Body of pancreas (tissue), 4 donors: ENCODE measurements around the gene UBAC2. TPM values are rescaled to one million over a fixed set of nuclear protein-coding genes. Genes with fewer than 3 reads are reported as not detected.
A peak's percentile ranks its signal among the peaks of the same experiment; 100 is the strongest.

ENCODE experiments used
- ATAC-seq: fragments of 150-250 bp; one replicate; pipeline ENCODE4 v1.9.1; 2016
- DNase-seq, 4 donors: peaks; one replicate each; pipeline ENCODE4 v3.0.0-alpha.2; 2019
- H3K27ac ChIP-seq, 4 donors: fragments of 200-600 bp; sonication (generic); 1 replicate in 3 of 4; 2 replicates in 1 of 4; pipeline versions ENCODE4 v1.5.1 to v1.6.1; 2016 to 2019; ENCODE audit warnings: mild to moderate bottlenecking in 1 of 4, mixed read lengths in 1 of 4, moderate library complexity in 1 of 4
- H3K27me3 ChIP-seq, 2 donors: fragments of 200-600 bp; sonication (generic); one replicate each; pipeline ENCODE4 v1.6.0; 2016; ENCODE audit warnings: mild to moderate bottlenecking in 1 of 2
- H3K36me3 ChIP-seq, 2 donors: fragments of 200-600 bp; sonication (generic); replicated peaks in 1 of 2; 2 replicates each; pipeline ENCODE4 v1.5.1; 2016; ENCODE audit warnings: low read depth in 2 of 2; ENCODE audit not compliant: insufficient read depth in 1 of 2
- H3K4me1 ChIP-seq: fragments of 200-600 bp; sonication (generic); one replicate; pipeline ENCODE4 v1.6.0; 2016
- H3K4me3 ChIP-seq, 2 donors: fragments of 200-600 bp; sonication (generic); 1 replicate in 1 of 2; 2 replicates in 1 of 2; pipeline ENCODE4 v1.5.1; 2016 to 2019
- H3K9me3 ChIP-seq, 3 donors: fragments of 200-600 bp; sonication (generic); 1 replicate in 2 of 3; 2 replicates in 1 of 3; pipeline ENCODE4 v1.5.1; 2016
- CTCF ChIP-seq, 7 experiments: fragments of 450-650 bp in 4 of 7; fragments of 200-600 bp in 3 of 7; sonication (generic) in 3 of 7; IDR thresholded peaks; one replicate each; pipeline ENCODE4 v1.5.1; 2016 to 2019; ENCODE audit warnings: antibody characterized with exemption in 7 of 7
- POLR2A ChIP-seq, 3 donors: fragments of 450-650 bp; IDR thresholded peaks; one replicate each; pipeline ENCODE4 v1.6.1; 2016; ENCODE audit warnings: antibody characterized with exemption in 3 of 3, mild to moderate bottlenecking in 2 of 3
- WGBS, 2 donors: methylation state at CpG; one replicate each; pipeline ENCODE4 v1.1.5; 2017; 5-methylcytosine and 5-hydroxymethylcytosine counted together
- intact Hi-C: fragments of 100-400 bp; cut with DNase I; formaldehyde crosslinking; loops from one replicate; pipeline ENCODE4 v1.15.1; 2023
- total RNA-seq, 2 donors: library from RNA; depleted of rRNA; stranded (reverse); fragments of >200 nt; gene quantifications; one replicate each; pipeline ENCODE4 v1.1.0, GENCODE V29; 2016

Gene UBAC2
- total RNA-seq, 2 donors from 2014 or later = 21.4 to 27.2 TPM

- no peak overlapping the region for H3K27ac ChIP-seq
- DNase-seq (no peak), ATAC-seq (no peak)
- TF ChIP-seq CTCF (IDR thresholded peaks at IDR 0.05) (no peak), POLR2A (IDR thresholded peaks at IDR 0.05) (no peak)
- peaks cover 4% of the 10 kb centered on the region for H3K4me1 ChIP-seq
- H3K4me3 ChIP-seq = no peak overlapping the region
- intact Hi-C loops = no loop called here
- H3K27me3 ChIP-seq = no peaks in the 10 kb centered on the region
- no peaks in the 10 kb centered on the region for H3K9me3 ChIP-seq
- no peaks in the 10 kb centered on the region for H3K36me3 ChIP-seq
These were observed 125.4 kb downstream of the UBAC2 start for GRCh38 chr13:99326012-99326411.

- ATAC-seq (no peak), DNase-seq (no peak)
- 74 to 83% methylated on average over 2 of the region's 2 CpGs for WGBS, 2 donors
These were observed 126.5 kb downstream of the UBAC2 start for GRCh38 chr13:99327126-99327525.

GRCh38 chr13:99327761-99328160 lies 127.1 kb downstream of the UBAC2 start:
- no peak overlapping the region for H3K4me3 ChIP-seq
- no peak for DNase-seq
- H3K27ac ChIP-seq = no peak overlapping the region
- H3K9me3 ChIP-seq = no peaks in the 10 kb centered on the region
- WGBS, 2 donors = 90 to 98% methylated on average over 2 of the region's 2 CpGs
- intact Hi-C loops = no loop called here
- ATAC-seq = no peak
- H3K36me3 ChIP-seq = no peaks in the 10 kb centered on the region
- no peaks in the 10 kb centered on the region for H3K4me1 ChIP-seq
- no peak for TF ChIP-seq POLR2A (IDR thresholded peaks at IDR 0.05)
- TF ChIP-seq CTCF (IDR thresholded peaks at IDR 0.05) = no peak
- H3K27me3 ChIP-seq = no peaks in the 10 kb centered on the region

More at GRCh38 chr13:99327126-99327525, 126.5 kb downstream of the UBAC2 start:
- Histone ChIP-seq H3K27me3 (no peaks in the 10 kb centered on the region), H3K4me1 (no peaks in the 10 kb centered on the region), H3K9me3 (no peaks in the 10 kb centered on the region), H3K27ac (no peak overlapping the region), H3K4me3 (no peak overlapping the region), H3K36me3 (no peaks in the 10 kb centered on the region)
- intact Hi-C loops = no loop called here
- TF ChIP-seq POLR2A (IDR thresholded peaks at IDR 0.05) (no peak), CTCF (IDR thresholded peaks at IDR 0.05) (no peak)

GRCh38 chr13:99329477-99329876 lies 128.8 kb downstream of the UBAC2 start:
- intact Hi-C loops = no loop called here
- TF ChIP-seq CTCF (IDR thresholded peaks at IDR 0.05) = no peak
- TF ChIP-seq POLR2A (IDR thresholded peaks at IDR 0.05) = no peak
- no peak for ATAC-seq
- no peaks in the 10 kb centered on the region for H3K27me3 ChIP-seq
- H3K4me1 ChIP-seq = no peaks in the 10 kb centered on the region
- H3K9me3 ChIP-seq = no peaks in the 10 kb centered on the region
- DNase-seq = peak in 1 of 4 donors; percentile 38
- 50% methylated on average over 1 of the region's 1 CpG for WGBS, 2 donors
- H3K27ac ChIP-seq = no peak overlapping the region
- H3K4me3 ChIP-seq = no peak overlapping the region
- no peaks in the 10 kb centered on the region for H3K36me3 ChIP-seq

GRCh38 chr13:99330942-99331341 lies 130.3 kb downstream of the UBAC2 start:
- ATAC-seq (no peak), DNase-seq (no peak)
- intact Hi-C loops = no loop called here
- H3K9me3 ChIP-seq = no peaks in the 10 kb centered on the region
- no peak overlapping the region for H3K27ac ChIP-seq
- H3K27me3 ChIP-seq = no peaks in the 10 kb centered on the region
- H3K4me1 ChIP-seq = no peaks in the 10 kb centered on the region
- no peak overlapping the region for H3K4me3 ChIP-seq
- TF ChIP-seq CTCF (IDR thresholded peaks at IDR 0.05) (no peak), POLR2A (IDR thresholded peaks at IDR 0.05) (no peak)
- no peaks in the 10 kb centered on the region for H3K36me3 ChIP-seq
- WGBS, 2 donors = 66 to 67% methylated on average over 6 of the region's 6 CpGs
